Common myeloid progenitor, CD34-positive (primary cell): ENCODE data around the gene CERT1.
A peak's percentile ranks its signal among the peaks of the same experiment; 100 is the strongest.

Source experiments
- CTCF ChIA-PET: fragments of 350-600 bp; sonication (Branson Sonifier 250); formaldehyde crosslinking; loops from one replicate; lab custom pipeline; 2021; ENCODE audit warnings: antibody characterized with exemption; lab: Charles Lee
- POLR2A ChIA-PET: fragments of 350-600 bp; sonication (Branson Sonifier 250); formaldehyde crosslinking; loops from one replicate; lab custom pipeline; 2021; ENCODE audit warnings: antibody characterized with exemption; lab: Charles Lee
- DNase-seq, 3 donors: peaks; one replicate each; pipeline versions ENCODE4 v3.0.0 to v3.0.0-alpha.2; 2013
- H3K27ac ChIP-seq, 2 experiments: 1 replicate in 1 of 2; 2 replicates in 1 of 2; pipeline ENCODE4 v1.7.0; 2013; ENCODE audit warnings: inconsistent platforms in 2 of 2, low read length in 2 of 2, mild to moderate bottlenecking in 2 of 2, low read depth in 1 of 2, moderate library complexity in 1 of 2; ENCODE audit not compliant: severe bottlenecking in 2 of 2, insufficient read depth in 1 of 2, poor library complexity in 1 of 2
- H3K27me3 ChIP-seq, 5 experiments: replicated peaks in 2 of 5; 1 replicate in 3 of 5; 2 replicates in 2 of 5; pipeline versions ENCODE4 v1.6.1 to v1.7.0; 2013; ENCODE audit warnings: low read length in 4 of 5, mild to moderate bottlenecking in 2 of 5, moderate library complexity in 2 of 5, inconsistent platforms in 1 of 5; ENCODE audit not compliant: insufficient read depth in 5 of 5, control insufficient read depth in 4 of 5
- H3K36me3 ChIP-seq, 4 experiments: 1 replicate in 2 of 4; 2 replicates in 2 of 4; pipeline versions ENCODE4 v1.6.1 to v1.7.0; 2013; ENCODE audit warnings: low read length in 3 of 4, control low read depth in 1 of 4, mild to moderate bottlenecking in 1 of 4; ENCODE audit not compliant: control insufficient read depth in 4 of 4, insufficient read depth in 4 of 4
- H3K4me1 ChIP-seq, 4 experiments: 1 replicate in 3 of 4; 2 replicates in 1 of 4; pipeline versions ENCODE4 v1.6.1 to v1.7.1; 2013; ENCODE audit warnings: low read length in 3 of 4, mild to moderate bottlenecking in 3 of 4, control low read depth in 1 of 4, inconsistent platforms in 1 of 4, moderate library complexity in 1 of 4; ENCODE audit not compliant: control insufficient read depth in 4 of 4, insufficient read depth in 4 of 4; ENCODE audit errors: control extremely low read depth in 1 of 4
- H3K4me3 ChIP-seq, 7 experiments: 1 replicate in 4 of 7; 2 replicates in 3 of 7; pipeline versions ENCODE4 v1.5.1 to v1.7.0; 2013; ENCODE audit warnings: mild to moderate bottlenecking in 7 of 7, low read length in 6 of 7, moderate library complexity in 6 of 7, inconsistent platforms in 2 of 7, low read depth in 2 of 7, control low read depth in 1 of 7; ENCODE audit not compliant: insufficient read depth in 4 of 7, control insufficient read depth in 1 of 7; ENCODE audit errors: extremely low read depth in 1 of 7
- H3K9me3 ChIP-seq, 5 experiments: 1 replicate in 4 of 5; 2 replicates in 1 of 5; pipeline versions ENCODE4 v1.6.1 to v1.7.1; 2013; ENCODE audit warnings: low read length in 4 of 5, mild to moderate bottlenecking in 2 of 5, inconsistent platforms in 1 of 5, low read depth in 1 of 5, moderate library complexity in 1 of 5; ENCODE audit not compliant: control insufficient read depth in 4 of 5, insufficient read depth in 2 of 5; ENCODE audit errors: control extremely low read depth in 1 of 5
- WGBS: methylation state at CpG from one replicate; pipeline ENCODE4 v1.1.5; 2013; ENCODE audit not compliant: insufficient coverage; 5-methylcytosine and 5-hydroxymethylcytosine counted together

Gene CERT1

GRCh38 chr5:75551471-75551870 lies 40.0 kb upstream of the CERT1 start:
- no peak overlapping the region for H3K4me3 ChIP-seq
- H3K27ac ChIP-seq = no peak overlapping the region
- ChIA-PET CTCF (interaction anchor here (0.9 kb wide), 1 partner anchor 12 kb away, joined by 3 read pairs; no protein-coding TSS in a partner anchor), POLR2A (no interaction called here)
- DNase-seq = no peak
- H3K36me3 ChIP-seq = peaks cover 8 to 37% (median 22%) of the 10 kb centered on the region in 4 experiments
- WGBS = no CpG with 5 or more reads among the region's 3 CpGs
- H3K9me3 ChIP-seq = peaks cover 0 to 2% (median 0%) of the 10 kb centered on the region in 5 experiments
- no peaks in the 10 kb centered on the region for H3K4me1 ChIP-seq
- no peaks in the 10 kb centered on the region for H3K27me3 ChIP-seq

- ChIA-PET POLR2A (no interaction called here), CTCF (no interaction called here)
- Histone ChIP-seq H3K27me3 (no peaks in the 10 kb centered on the region), H3K4me1 (no peaks in the 10 kb centered on the region), H3K36me3 (peaks cover 8 to 33% (median 22%) of the 10 kb centered on the region in 4 experiments), H3K4me3 (no peak overlapping the region), H3K9me3 (peaks cover 0 to 2% (median 0%) of the 10 kb centered on the region in 5 experiments), H3K27ac (no peak overlapping the region)
- WGBS = no CpG with 5 or more reads among the region's 1 CpG
- peak in 1 of 3 donors; percentile 29 for DNase-seq
Observed at GRCh38 chr5:75550597-75550996, 39.2 kb upstream of the CERT1 start.

- WGBS = no CpG with 5 or more reads among the region's 3 CpGs
- ChIA-PET POLR2A (interaction anchor here (0.7 kb wide), 1 partner anchor 10 kb away, joined by 3 read pairs; no protein-coding TSS in a partner anchor), CTCF (interaction anchor here (1.2 kb wide), 1 partner anchor 14 kb away, joined by 5 read pairs; no protein-coding TSS in a partner anchor)
- Histone ChIP-seq H3K4me3 (no peak overlapping the region), H3K27ac (no peak overlapping the region), H3K27me3 (no peaks in the 10 kb centered on the region), H3K4me1 (no peaks in the 10 kb centered on the region), H3K9me3 (peaks cover 0 to 2% (median 0%) of the 10 kb centered on the region in 5 experiments), H3K36me3 (peaks cover 6 to 12% (median 11%) of the 10 kb centered on the region in 4 experiments)
- DNase-seq = no peak
Observed at GRCh38 chr5:75547812-75548211, 36.4 kb upstream of the CERT1 start.

GRCh38 chr5:75546830-75547229 lies 35.4 kb upstream of the CERT1 start:
- 85% methylated on average over 5 of the region's 6 CpGs for WGBS
- CTCF ChIA-PET = no interaction called here

GRCh38 chr5:75545131-75545530 lies 33.7 kb upstream of the CERT1 start:
- POLR2A ChIA-PET = no interaction called here
- Histone ChIP-seq H3K4me1 (no peaks in the 10 kb centered on the region), H3K27me3 (no peaks in the 10 kb centered on the region), H3K36me3 (peaks cover 2 to 7% (median 3%) of the 10 kb centered on the region in 4 experiments), H3K27ac (peak overlapping the region in 1 of 2 experiments; percentile 2), H3K4me3 (no peak overlapping the region), H3K9me3 (peaks cover 0 to 2% (median 0%) of the 10 kb centered on the region in 5 experiments)
- DNase-seq = no peak
- CTCF ChIA-PET = interaction anchor here (1.3 kb wide), 1 partner anchor 12 kb away, joined by 3 read pairs; no protein-coding TSS in a partner anchor
- 92% methylated on average over 2 of the region's 2 CpGs for WGBS

More at GRCh38 chr5:75546830-75547229, 35.4 kb upstream of the CERT1 start:
- no peak overlapping the region for H3K4me3 ChIP-seq
- DNase-seq = no peak
- no peak overlapping the region for H3K27ac ChIP-seq
- peaks cover 0 to 2% (median 0%) of the 10 kb centered on the region in 5 experiments for H3K9me3 ChIP-seq
- no peaks in the 10 kb centered on the region for H3K4me1 ChIP-seq
- POLR2A ChIA-PET = no interaction called here
- peaks cover 4 to 7% (median 5%) of the 10 kb centered on the region in 4 experiments for H3K36me3 ChIP-seq
- H3K27me3 ChIP-seq = no peaks in the 10 kb centered on the region

- H3K27ac ChIP-seq = no peak overlapping the region
- H3K9me3 ChIP-seq = peaks cover 3 to 24% (median 14%) of the 10 kb centered on the region in 5 experiments
- peaks cover 2 to 23% (median 8%) of the 10 kb centered on the region in 4 experiments for H3K36me3 ChIP-seq
- no peak overlapping the region for H3K4me3 ChIP-seq
- DNase-seq = no peak
- no CpG with 5 or more reads among the region's 1 CpG for WGBS
- H3K4me1 ChIP-seq = peaks cover 0 to 8% (median 5%) of the 10 kb centered on the region in 4 experiments
- ChIA-PET CTCF (interaction anchor here (0.7 kb wide), 1 partner anchor 207 kb away, joined by 3 read pairs; no protein-coding TSS in a partner anchor), POLR2A (no interaction called here)
- no peaks in the 10 kb centered on the region for H3K27me3 ChIP-seq
Observed at GRCh38 chr5:75538211-75538610, 26.8 kb upstream of the CERT1 start.

GRCh38 chr5:75536694-75537360 lies 25.4 kb upstream of the CERT1 start:
- Histone ChIP-seq H3K9me3 (peaks cover 3 to 33% (median 14%) of the 10 kb centered on the region in 5 experiments), H3K4me3 (no peak overlapping the region), H3K36me3 (peaks cover 6 to 23% (median 10%) of the 10 kb centered on the region in 4 experiments), H3K4me1 (peaks cover 0 to 8% (median 5%) of the 10 kb centered on the region in 4 experiments), H3K27me3 (no peaks in the 10 kb centered on the region), H3K27ac (no peak overlapping the region)
- DNase-seq = no peak
- CTCF ChIA-PET = no interaction called here
- 97% methylated on average over 3 of the region's 6 CpGs for WGBS
- POLR2A ChIA-PET = no interaction called here
